GM19468 (cell line): ENCODE results near the gene SYDE2.
"Not testable (repeated sequence)": the region's sequence is repeated elsewhere in the genome, so short reads cannot be mapped to it uniquely, and the experiment has no call there.

ENCODE experiments used
- ATAC-seq: cut with Tn5 transposase; IDR thresholded peaks from one replicate; pipeline ENCODE4 v1.9.1; 2021; ENCODE audit warnings: mild to moderate bottlenecking, moderate library complexity, moderate number of reproducible peaks; ENCODE audit not compliant: unreplicated experiment; ENCODE audit errors: extremely low read depth

Gene SYDE2

DNA sequence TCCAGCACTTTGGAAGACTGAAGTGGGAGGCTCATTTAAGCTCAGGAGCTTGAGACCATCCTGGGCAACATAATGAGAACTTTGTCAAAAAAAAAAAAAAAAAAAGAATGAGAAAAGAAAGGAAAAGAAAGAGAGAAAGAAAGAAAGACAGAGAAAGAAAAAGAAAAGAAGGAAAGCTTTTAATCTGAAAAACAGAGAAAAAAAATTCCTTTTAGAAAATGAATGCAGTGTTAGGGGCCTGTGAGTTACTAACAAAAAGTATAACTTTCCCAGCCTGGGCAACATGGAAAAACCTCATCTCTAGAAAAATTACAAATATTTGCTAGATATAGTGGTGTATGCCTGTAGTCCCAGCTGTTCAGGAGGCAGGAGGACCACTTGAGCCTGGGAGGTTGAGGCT is 15.9 kb upstream of the SYDE2 start:
- ATAC-seq: no peak

DNA sequence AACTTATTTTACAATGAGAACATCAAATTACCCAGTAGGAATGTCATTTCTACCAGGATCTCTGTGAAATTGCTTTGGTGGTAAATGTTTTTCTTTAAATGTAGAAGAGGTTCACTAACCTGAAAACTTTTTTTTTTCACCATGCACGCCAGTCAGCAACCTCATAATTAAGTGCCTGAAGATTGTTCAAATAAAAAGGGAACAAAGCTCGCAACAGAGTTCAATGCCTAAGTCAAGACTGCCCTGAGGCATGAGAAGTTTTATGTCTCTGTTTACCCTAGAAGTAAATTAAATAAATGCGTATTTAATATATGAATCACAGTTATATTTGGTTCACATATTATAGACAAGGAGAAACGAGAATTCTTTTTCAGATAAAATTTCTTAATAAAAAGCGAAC is 13.8 kb upstream of the SYDE2 start:
- ATAC-seq: no peak

DNA sequence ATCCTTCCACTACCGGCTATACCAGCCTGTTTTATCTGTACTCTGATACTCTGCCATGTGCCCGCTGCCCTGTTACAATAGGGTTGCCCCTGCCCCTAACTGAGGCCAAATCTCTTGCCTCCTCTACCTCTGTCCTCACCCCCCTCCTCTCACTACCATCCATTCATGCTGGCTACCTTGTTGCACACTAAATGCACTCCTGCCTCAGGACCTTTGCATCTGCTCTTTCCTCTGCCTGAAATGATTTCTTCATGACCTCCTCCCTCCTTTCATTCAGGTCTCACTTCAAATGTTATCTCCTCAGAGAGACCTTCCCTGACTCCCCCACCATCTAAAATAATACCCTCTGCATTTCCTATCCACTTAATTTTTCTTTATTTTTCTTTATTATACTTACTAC is 7.7 kb upstream of the SYDE2 start:
- no peak for ATAC-seq

DNA sequence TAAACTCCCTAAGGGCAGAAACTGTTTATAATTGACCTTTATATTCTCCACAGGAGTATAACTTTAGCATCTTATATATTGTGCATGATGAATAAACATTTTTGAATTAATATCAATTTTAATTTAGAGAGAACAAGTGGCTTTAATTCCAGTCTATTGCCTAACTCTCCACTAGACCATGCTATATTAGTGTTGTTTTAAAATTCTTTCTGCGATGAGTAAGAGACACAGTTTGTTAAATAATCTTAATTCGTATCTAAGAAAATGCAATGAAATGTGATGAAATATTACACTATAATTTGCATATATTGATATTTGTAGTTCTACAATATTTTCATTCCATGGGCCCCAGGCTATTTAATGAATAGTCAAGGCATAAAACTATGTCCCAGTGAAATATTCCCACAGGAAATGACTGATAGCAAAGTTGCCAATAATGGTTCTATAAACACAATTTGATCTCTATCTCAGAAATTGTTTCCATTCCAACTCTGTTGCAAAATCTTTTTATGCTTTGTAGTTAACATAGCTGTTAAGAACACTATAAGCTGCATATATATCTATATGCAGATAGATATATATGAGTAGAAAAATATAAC is 2.9 kb upstream of the SYDE2 start:
- ATAC-seq: no peak

DNA sequence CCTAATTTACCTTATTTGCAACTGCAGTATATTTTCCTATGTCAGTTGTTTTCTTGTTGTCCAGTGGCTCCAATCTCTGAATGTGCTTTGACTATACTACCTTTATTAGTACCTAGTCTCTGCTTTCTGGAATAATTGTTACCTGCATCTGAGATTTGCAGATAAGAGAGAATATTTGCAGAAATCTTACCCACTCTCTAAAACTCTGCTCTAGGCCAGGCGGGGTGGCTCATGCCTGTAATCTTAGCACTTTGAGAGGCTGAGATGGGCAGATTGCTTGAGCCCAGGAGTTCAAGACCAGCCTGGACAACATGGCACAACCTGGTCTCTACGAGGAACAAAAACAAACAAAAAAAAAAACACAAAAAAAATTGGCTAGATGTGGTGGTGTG is 2.0 kb upstream of the SYDE2 start:
- ATAC-seq: no peak

DNA sequence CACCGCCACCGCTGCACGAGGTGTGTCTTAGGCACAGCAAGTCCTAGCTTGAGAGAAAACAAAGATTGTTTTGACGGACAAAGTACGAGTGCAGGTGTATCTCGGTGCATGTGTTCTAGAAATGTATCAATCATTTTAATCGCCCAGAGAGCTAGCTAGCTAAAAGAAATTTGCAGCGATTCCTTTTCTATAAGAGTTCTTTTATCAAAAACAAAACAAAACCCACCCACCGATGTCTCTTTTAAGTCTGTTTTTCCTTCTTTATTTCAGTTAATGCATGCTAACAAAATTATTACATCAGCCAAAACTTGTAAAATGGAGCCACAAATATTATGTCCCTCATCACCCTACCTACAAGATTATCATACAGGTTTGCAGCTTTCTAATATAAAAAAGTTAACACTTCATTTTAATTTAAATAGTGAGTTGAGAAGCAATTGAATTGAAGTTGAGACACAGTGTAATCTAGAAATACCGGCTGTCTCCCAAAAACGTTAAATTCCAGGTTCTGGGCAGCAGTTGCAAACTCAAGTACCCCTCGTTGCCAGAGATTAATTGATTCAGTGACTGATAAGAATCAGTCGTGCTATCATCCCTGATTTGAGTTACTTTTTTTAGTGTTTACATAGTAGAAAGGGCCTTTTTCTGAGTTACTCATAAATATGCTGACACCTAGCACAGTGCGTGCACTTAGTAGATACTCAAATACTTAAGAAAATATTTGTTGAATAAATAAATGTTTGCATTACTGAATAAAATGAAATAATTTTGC is 1.5 kb upstream of the SYDE2 start:
- ATAC-seq: no peak

DNA sequence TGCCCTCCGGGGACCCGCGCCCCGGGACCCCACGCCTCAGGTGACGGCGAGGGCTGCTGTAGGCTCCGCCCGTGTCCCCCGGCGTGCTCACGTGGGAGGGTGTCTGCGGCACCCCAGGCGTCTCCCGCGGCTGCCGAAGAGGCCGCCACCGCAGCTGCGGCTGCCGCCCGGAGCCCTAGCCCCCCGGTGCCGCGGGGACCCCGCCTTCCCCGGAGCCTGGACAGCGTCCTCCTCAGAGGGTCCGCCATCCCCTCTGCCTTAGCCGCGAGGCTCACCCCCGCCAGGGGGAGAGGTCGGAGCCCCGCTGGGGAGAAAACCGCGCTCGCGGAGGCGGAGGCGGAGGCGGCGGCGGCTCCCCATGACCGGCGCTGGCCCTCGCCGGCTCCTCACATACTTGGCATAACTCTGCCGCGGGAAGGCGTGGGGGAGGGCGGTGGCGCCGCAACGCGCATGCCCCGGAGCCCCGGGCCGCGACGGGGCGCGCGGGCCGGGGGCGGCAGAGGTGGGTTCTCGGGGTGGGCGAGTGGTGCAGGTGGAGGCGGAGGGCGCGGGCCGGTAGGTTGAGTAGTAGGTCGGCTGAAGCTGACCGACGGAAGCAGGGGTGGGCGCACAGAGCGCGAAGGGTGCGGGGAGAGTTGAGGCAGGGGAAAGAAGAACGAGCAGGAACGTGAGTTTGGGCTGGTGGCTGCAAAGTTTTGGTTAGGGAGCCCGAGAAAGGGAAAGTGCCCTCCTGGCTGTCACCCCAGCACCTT is 700 bp upstream of the SYDE2 start:
- peak; percentile 37 for ATAC-seq

DNA sequence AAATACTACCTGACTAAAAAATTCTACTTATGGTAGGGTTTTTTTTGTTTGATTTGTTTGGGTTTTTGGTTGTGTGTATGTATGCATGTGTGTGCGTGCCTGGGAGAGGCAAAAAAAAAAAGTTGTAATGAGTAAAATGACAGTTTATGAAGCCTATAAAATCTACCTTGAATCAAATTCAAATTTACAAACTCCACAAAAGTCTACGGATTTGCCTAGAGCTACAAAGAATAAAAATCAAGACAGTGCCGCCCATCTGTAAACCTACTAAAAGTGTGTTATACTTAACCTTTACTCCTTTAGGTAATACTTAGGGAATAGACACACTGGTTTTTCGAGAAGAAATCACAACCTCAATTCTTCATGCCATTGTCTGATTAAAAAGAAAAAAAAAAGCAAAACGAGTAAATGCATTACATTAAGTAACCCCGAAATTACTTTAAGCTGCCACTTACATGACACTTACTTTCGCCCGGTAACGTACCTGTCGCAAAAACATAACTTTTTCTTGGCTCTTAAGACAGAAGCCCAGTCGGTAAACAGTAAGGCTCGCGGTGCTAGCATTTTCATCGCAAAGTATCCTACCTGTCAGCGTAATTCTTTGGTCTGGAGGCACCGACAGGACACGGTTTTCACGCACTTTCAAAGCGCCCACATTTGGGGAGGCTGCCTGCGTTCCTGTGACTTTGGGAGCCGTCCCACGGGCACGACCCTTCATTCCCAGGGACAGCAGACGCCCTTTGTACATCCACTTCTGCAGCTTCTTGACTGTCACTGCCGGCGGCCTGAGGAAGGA is 951 bp downstream of the SYDE2 start:
- no peak for ATAC-seq

DNA sequence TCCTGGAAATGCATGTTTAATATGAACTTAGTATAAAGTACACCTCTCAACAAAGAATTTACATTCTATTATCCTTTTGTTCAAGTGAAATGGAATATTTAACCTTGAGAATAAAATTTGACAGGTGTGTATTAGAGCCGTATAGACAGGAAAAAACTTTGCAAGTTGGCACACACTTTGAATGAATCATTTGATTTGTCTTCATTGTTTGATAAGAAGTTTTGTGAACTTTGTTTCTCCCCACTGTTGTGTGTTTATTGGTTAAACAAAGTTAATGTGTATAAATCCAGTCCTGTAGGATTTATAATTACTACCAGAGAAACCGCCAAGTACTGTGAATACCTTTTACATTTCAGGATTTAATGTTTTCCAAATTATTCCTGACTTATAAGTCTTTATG is 2.0 kb downstream of the SYDE2 start:
- no peak for ATAC-seq

DNA sequence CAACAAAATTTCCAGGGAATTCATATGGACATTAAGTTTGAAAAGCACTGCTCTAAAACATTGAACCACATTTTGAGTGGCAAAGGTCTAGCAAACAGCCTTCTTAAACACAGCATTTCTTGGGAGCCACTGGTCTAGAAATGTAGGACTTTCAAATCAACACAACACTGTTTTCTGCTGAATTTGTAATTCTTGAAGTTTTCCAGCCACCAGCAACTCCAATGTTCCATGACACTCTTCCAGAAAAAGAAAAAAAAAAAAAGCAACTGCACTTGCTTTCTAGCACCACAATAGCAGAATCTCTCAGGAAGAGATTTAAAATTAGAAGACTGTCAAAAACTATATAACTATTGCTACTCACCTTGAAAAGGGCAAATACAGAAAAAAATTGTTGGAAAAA is 4.5 kb downstream of the SYDE2 start:
- no peak for ATAC-seq

DNA sequence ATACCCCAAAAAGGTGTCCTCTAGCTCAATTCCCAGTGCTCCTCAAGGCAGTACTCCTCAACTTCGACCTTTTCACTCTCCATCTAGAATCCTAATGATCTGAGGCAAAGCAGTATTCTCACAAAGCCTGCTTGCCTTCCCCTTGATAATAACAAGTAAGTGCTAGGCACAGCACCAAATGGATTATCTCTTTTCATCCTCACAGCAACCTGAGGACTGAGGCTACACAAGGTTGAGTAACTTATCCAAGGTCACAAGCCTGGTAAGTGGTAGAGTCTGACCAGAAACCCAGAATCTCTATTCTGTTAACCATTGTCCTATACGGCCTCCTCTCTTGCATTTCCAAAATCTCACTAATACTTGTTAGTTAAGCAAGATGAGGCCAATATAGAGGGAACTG is 5.1 kb downstream of the SYDE2 start:
- no peak for ATAC-seq

DNA sequence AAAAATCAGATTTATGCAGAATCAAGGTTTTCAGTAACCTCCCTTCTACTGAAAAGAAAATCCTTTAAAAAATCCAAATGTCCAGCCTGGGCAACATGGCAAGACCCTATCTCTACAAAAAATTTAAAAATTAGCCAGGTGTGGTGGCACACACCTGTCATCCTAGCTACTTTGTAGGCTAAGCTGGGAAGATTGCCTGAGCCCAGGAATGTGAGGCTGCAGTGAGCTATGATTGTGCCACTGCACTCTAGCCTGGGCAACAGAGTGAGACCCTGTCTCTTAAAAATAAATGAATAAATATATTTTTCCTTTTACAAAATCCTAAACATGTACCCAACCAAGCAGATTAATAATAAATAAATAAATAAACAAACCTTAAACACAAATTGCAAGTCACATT is 8.7 kb downstream of the SYDE2 start:
- ATAC-seq: not testable (repeated sequence)

DNA sequence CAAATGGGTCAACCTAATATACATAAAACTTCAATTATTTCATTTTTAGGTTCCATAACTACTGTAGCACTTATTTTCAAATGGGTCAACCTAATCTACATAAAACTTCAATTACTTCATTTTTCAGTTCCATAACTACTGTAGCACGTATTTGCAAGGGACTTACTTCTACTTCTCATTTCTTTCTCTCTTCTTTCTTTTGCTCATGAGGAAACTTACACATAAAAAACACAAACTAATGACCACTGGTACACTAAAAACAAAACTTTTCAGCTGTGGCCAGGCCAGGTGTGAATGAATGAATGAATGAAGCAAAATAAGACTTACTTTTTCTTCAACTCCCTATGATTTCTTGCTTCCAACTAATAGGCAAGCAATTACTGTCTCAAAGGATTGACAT is 11.7 kb downstream of the SYDE2 start:
- ATAC-seq: no peak

DNA sequence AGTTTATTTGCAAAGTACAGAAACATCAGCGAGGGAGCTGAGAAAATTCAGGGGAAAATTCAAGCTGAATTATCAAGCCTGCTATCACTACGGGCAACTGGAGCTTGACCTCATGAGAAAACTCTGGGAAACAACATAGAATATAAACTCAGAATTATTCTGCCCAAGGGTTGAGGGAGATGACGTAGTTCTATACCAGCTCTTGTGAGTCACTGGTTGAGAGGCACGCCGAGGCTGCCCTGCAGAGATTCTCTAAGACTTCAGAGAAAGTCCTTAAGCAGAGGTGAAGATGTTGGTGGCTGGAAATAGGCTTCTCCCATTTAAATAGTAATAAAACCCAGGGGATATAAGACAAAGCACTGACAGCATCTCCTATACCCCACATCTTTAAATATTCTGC is 12.3 kb downstream of the SYDE2 start:
- ATAC-seq: no peak

DNA sequence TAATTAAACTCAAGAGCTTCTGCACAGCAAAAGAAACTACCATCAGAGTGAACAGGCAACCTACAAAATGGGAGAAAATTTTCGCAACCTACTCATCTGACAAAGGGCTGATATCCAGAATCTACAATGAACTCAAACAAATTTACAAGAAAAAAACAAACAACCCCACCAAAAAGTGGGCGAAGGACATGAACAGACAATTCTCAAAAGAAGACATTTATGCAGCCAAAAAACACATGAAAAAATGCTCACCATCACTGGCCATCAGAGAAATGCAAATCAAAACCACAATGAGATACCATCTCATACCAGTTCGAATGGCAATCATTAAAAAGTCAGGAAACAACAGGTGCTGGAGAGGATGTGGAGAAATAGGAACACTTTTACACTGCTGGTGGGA is 13.8 kb downstream of the SYDE2 start:
- not testable (repeated sequence) for ATAC-seq

DNA sequence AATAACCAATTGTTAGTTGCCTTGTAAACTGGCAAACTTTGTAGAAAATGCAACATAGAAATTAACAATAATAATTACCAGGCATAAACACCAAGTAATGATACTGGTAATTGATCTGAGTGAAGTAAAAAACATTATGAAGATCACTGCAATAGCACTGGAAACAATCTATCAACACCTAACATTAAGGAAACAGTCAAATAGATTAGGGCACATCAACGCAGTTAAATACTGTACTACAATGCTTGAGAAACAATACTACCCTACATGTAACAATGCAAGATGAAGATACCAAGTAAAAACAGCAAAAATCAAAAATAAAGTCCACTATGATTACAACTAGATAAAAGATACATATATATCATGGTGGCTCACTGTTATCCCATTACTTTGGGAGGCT is 16.6 kb downstream of the SYDE2 start:
- ATAC-seq: no peak

DNA sequence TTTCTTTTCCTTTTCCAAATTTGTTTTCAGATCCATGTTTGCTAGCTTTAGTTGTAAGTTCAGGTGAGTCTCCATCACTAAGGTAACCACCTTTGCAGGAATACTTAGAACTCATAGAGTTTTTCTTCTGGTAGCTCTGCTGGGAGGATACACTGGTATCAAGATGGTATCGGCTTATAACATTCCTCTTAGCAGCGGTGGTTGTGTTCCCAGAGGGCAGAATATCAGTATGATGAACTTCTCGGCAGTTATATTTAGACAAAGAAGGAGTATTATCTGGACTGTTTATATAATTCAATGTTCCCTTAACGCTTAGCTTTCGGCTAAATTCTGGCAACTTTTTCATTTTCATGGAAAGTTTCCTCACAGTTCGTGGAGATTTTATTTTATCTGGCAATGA is 18.1 kb downstream of the SYDE2 start:
- ATAC-seq: no peak

DNA sequence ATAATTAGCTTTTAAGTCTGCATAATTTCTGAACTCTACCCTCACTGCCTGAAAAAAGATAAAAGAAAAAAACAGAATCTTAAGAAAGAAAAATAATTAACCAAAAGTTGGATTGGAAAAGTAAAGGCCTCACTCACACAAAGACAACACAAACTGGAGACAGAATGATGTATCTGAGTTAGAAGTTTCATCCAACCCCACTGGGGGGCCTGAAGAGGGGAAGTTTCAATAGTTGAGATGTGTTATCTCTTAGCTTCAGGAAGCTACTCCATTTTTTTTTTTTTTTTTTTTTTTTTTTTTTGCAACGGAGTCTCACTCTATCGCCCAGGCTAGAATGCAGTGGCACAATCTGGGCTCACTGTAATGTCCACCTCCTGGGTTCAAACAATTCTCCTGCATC is 19.9 kb downstream of the SYDE2 start:
- no peak for ATAC-seq

DNA sequence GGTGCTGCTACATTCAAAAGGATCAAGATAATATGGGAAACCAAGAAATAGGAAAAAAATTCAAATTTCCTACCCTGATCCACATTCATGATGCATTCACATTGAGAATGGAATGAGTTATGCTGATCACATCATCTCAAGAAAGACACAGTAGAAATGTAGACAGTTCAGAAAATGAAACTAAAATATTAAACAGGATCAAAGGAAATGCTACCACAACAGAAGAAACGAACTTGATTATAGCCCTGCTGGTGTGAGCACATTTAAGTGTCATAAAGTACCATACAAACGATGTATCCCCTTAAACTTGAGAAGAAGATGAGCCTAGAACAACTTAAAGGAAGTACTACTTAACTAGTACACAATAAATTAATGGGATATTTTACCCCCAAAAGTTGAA is 21.3 kb downstream of the SYDE2 start:
- no peak for ATAC-seq

DNA sequence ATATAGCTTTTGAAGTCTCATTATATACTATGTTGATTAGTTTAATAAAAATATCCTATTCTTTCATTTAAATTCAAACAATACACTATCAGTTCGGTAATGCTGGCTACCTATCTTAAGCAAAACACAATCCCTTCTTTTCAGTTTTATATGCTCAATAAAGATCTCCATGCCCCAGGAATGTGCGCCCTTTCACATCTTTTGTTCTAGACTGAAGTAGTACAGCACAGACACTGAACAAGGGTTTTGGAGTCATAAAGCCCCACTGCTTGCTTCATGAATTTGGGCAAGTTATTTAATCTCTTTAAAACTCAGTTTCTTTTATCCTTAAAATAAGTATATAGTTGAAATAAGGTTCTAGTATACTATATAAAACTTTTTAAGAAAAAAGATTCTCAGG is 22.4 kb downstream of the SYDE2 start:
- no peak for ATAC-seq

DNA sequence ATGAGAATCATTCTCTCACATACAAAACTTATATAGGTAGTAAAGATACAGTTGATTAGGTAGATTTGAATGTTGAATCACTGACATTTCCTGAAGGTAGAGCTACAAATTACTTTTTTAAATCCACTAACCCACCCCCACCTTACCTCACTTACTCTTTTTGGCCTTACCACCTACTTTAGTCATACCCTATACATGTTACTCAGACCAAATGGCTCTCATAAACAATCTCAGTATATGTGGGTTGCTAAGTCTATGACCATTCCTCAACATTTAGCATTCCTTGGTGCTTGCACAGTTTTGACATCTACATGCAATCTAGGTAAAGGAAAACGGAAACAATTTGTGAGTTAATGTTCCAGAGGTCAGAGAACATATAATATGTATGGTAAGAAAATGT is 26.3 kb downstream of the SYDE2 start:
- no peak for ATAC-seq
